HEK293 (cell line): ENCODE data around the gene BTD.

Experiments used
- CTCF ChIA-PET: fragments of 350-600 bp; formaldehyde crosslinking; extraction: SDS; loops from one replicate; lab custom pipeline; 2021; ENCODE audit warnings: antibody characterized with exemption; lab: Yijun Ruan, JAX
- POLR2A ChIA-PET: fragments of 300-600 bp; formaldehyde crosslinking; extraction: SDS; loops from one replicate; lab custom pipeline; 2020; ENCODE audit warnings: antibody characterized with exemption, inconsistent platforms; lab: Yijun Ruan, JAX
- H3K27ac ChIP-seq: fragments of 200-500 bp; sonication (Bioruptor generic); 2 replicates; pipeline ENCODE4 v1.5.1; 2014; ENCODE audit warnings: low read depth, low read length, control low read depth, inconsistent platforms; ENCODE audit errors: extremely low read depth
- H3K36me3 ChIP-seq, 2 experiments: fragments of 200-500 bp in 1 of 2; sonication (Bioruptor generic) in 1 of 2; 1 replicate in 1 of 2; 2 replicates in 1 of 2; pipeline ENCODE4 v1.5.1; 2014 to 2017; ENCODE audit warnings: inconsistent platforms in 2 of 2, low read length in 2 of 2; ENCODE audit not compliant: control insufficient read depth in 2 of 2, insufficient read depth in 1 of 2
- H3K4me1 ChIP-seq: fragments of 200-500 bp; sonication (Bioruptor generic); 2 replicates; pipeline ENCODE4 v1.5.1; 2014; ENCODE audit warnings: mild to moderate bottlenecking, low read length, inconsistent platforms; ENCODE audit not compliant: control insufficient read depth, insufficient read depth
- H3K4me3 ChIP-seq: 2 replicates; pipeline ENCODE4 v1.5.1; 2011; ENCODE audit warnings: low read depth, mild to moderate bottlenecking, control low read depth, low read length, moderate library complexity
- H3K9me3 ChIP-seq: fragments of 200-500 bp; sonication (Bioruptor generic); 2 replicates; pipeline ENCODE4 v1.5.1; 2014; ENCODE audit warnings: low read depth, low read length, inconsistent platforms; ENCODE audit not compliant: control insufficient read depth, insufficient read depth
- KLF8 ChIP-seq: fragments of 450-650 bp; formaldehyde crosslinking; IDR thresholded peaks from 2 replicates; pipeline ENCODE4 v1.5.1; 2016; ENCODE audit warnings: missing biosample characterization, missing genetic modification characterization
- PATZ1 ChIP-seq: fragments of 450-650 bp; formaldehyde crosslinking; IDR thresholded peaks from 2 replicates; pipeline ENCODE4 v1.5.1; 2016; ENCODE audit warnings: missing biosample characterization, missing genetic modification characterization
- REPIN1 ChIP-seq: fragments of 450-650 bp; formaldehyde crosslinking; IDR thresholded peaks from 2 replicates; pipeline ENCODE4 v1.5.1; 2017; ENCODE audit warnings: missing biosample characterization, missing genetic modification characterization, low read depth
- SCRT1 ChIP-seq: fragments of 450-650 bp; formaldehyde crosslinking; IDR thresholded peaks from 2 replicates; pipeline ENCODE4 v1.5.1; 2016; ENCODE audit warnings: missing biosample characterization, missing genetic modification characterization, borderline replicate concordance
- SP2 ChIP-seq: fragments of 450-650 bp; formaldehyde crosslinking; IDR thresholded peaks from 2 replicates; pipeline ENCODE4 v1.5.1; 2016; ENCODE audit warnings: missing biosample characterization, missing genetic modification characterization
- SP7 ChIP-seq: fragments of 450-650 bp; formaldehyde crosslinking; IDR thresholded peaks from 2 replicates; pipeline ENCODE4 v1.5.1; 2016; ENCODE audit warnings: missing biosample characterization, missing genetic modification characterization
- TSHZ1 ChIP-seq: fragments of 450-650 bp; formaldehyde crosslinking; IDR thresholded peaks from 2 replicates; pipeline ENCODE4 v1.5.1; 2016; ENCODE audit warnings: missing biosample characterization, missing genetic modification characterization, borderline replicate concordance
- ZBTB20 ChIP-seq: fragments of 450-650 bp; formaldehyde crosslinking; IDR thresholded peaks from 2 replicates; pipeline ENCODE4 v1.5.1; 2016; ENCODE audit warnings: missing biosample characterization, missing genetic modification characterization
- ZBTB21 ChIP-seq: fragments of 450-650 bp; formaldehyde crosslinking; IDR thresholded peaks from 2 replicates; pipeline ENCODE4 v1.5.1; 2017; ENCODE audit warnings: missing biosample characterization, missing genetic modification characterization
- ZBTB6 ChIP-seq: fragments of 450-650 bp; formaldehyde crosslinking; IDR thresholded peaks from 2 replicates; pipeline ENCODE4 v1.5.1; 2017; ENCODE audit warnings: missing biosample characterization, missing genetic modification characterization
- ZBTB7A ChIP-seq: fragments of 450-650 bp; formaldehyde crosslinking; IDR thresholded peaks from 2 replicates; pipeline ENCODE4 v1.5.1; 2016; ENCODE audit warnings: low read depth, missing biosample characterization, missing genetic modification characterization
- ZBTB8A ChIP-seq: fragments of 450-650 bp; formaldehyde crosslinking; IDR thresholded peaks from 2 replicates; pipeline ENCODE4 v1.5.1; 2016; ENCODE audit warnings: missing biosample characterization, missing genetic modification characterization
- ZEB2 ChIP-seq: fragments of 450-650 bp; formaldehyde crosslinking; IDR thresholded peaks from 2 replicates; pipeline ENCODE4 v1.5.1; 2016; ENCODE audit warnings: missing biosample characterization, missing genetic modification characterization
- ZFP3 ChIP-seq: fragments of 450-650 bp; formaldehyde crosslinking; IDR thresholded peaks from 2 replicates; pipeline ENCODE4 v1.5.1; 2016; ENCODE audit warnings: low read depth, missing biosample characterization, missing genetic modification characterization
- ZFP37 ChIP-seq: fragments of 450-650 bp; formaldehyde crosslinking; IDR thresholded peaks from 2 replicates; pipeline ENCODE4 v1.5.1; 2016; ENCODE audit warnings: missing biosample characterization, missing genetic modification characterization
- ZNF140 ChIP-seq: fragments of 450-650 bp; formaldehyde crosslinking; IDR thresholded peaks from 2 replicates; pipeline ENCODE4 v1.5.1; 2016; ENCODE audit warnings: missing biosample characterization, missing genetic modification characterization
- ZNF2 ChIP-seq: fragments of 450-650 bp; formaldehyde crosslinking; IDR thresholded peaks from 2 replicates; pipeline ENCODE4 v1.5.1; 2016; ENCODE audit warnings: missing biosample characterization, missing genetic modification characterization
- ZNF24 ChIP-seq: fragments of 450-650 bp; formaldehyde crosslinking; IDR thresholded peaks from 2 replicates; pipeline ENCODE4 v1.5.1; 2016; ENCODE audit warnings: missing biosample characterization, missing genetic modification characterization
- ZNF274 ChIP-seq, 2 experiments: fragments of 200-500 bp in 1 of 2; fragments of 450-650 bp in 1 of 2; sonication (Bioruptor generic) in 1 of 2; formaldehyde crosslinking in 1 of 2; IDR thresholded peaks; 2 replicates each; pipeline versions ENCODE4 v1.5.1 to v1.6.1; 2014 to 2016; ENCODE audit warnings: borderline replicate concordance in 1 of 2, inconsistent platforms in 1 of 2, low read length in 1 of 2, missing biosample characterization in 1 of 2, missing genetic modification characterization in 1 of 2
- ZNF335 ChIP-seq: fragments of 450-650 bp; formaldehyde crosslinking; conservative IDR thresholded peaks from 2 replicates; pipeline ENCODE4 v1.5.1; 2016; ENCODE audit warnings: missing biosample characterization, missing genetic modification characterization
- ZNF366 ChIP-seq: fragments of 450-650 bp; formaldehyde crosslinking; conservative IDR thresholded peaks from 2 replicates; pipeline ENCODE4 v1.5.1; 2016; ENCODE audit warnings: missing biosample characterization, missing genetic modification characterization
- ZNF473 ChIP-seq: fragments of 450-650 bp; formaldehyde crosslinking; IDR thresholded peaks from 2 replicates; pipeline ENCODE4 v1.5.1; 2017; ENCODE audit warnings: missing biosample characterization, missing genetic modification characterization
- ZNF501 ChIP-seq: fragments of 450-650 bp; formaldehyde crosslinking; IDR thresholded peaks from 2 replicates; pipeline ENCODE4 v1.5.1; 2016; ENCODE audit warnings: missing biosample characterization, missing genetic modification characterization
- ZNF561 ChIP-seq: fragments of 450-650 bp; IDR thresholded peaks from 2 replicates; pipeline ENCODE4 v1.5.1; 2018; ENCODE audit warnings: missing biosample characterization, missing genetic modification characterization, borderline replicate concordance
- ZNF600 ChIP-seq: fragments of 450-650 bp; formaldehyde crosslinking; IDR thresholded peaks from 2 replicates; pipeline ENCODE4 v1.5.1; 2016; ENCODE audit warnings: missing biosample characterization, missing genetic modification characterization
- ZNF768 ChIP-seq: fragments of 450-650 bp; formaldehyde crosslinking; IDR thresholded peaks from 2 replicates; pipeline ENCODE4 v1.5.1; 2018; ENCODE audit warnings: missing biosample characterization, mild to moderate bottlenecking, missing genetic modification characterization
- ZNF776 ChIP-seq: fragments of 450-650 bp; formaldehyde crosslinking; IDR thresholded peaks from 2 replicates; pipeline ENCODE4 v1.5.0; 2017; ENCODE audit warnings: missing biosample characterization, missing genetic modification characterization, borderline replicate concordance
- ZSCAN18 ChIP-seq: fragments of 450-650 bp; formaldehyde crosslinking; IDR thresholded peaks from 2 replicates; pipeline ENCODE4 v1.5.1; 2016; ENCODE audit warnings: missing biosample characterization, missing genetic modification characterization
- ZSCAN30 ChIP-seq: fragments of 450-650 bp; IDR thresholded peaks from 2 replicates; pipeline ENCODE4 v1.5.1; 2018; ENCODE audit warnings: missing biosample characterization, mild to moderate bottlenecking, missing genetic modification characterization, moderate library complexity
- ZXDB ChIP-seq: fragments of 450-650 bp; formaldehyde crosslinking; IDR thresholded peaks from 2 replicates; pipeline ENCODE4 v1.5.1; 2016; ENCODE audit warnings: missing biosample characterization, missing genetic modification characterization

Gene BTD

GRCh38 chr3:15601046-15601398, 523 bp upstream of the BTD start (continued):
- TF ChIP-seq ZNF776 (tag by site-specific recombination), result no peak
- TF ChIP-seq ZBTB21 (tag by site-specific recombination), result no peak
- TF ChIP-seq REPIN1 (tag by site-specific recombination), result no peak
- no peak for TF ChIP-seq ZBTB6 (tag by site-specific recombination)
- no peak for TF ChIP-seq KLF8
- TF ChIP-seq ZNF140 (tag by site-specific recombination), result no peak
- TF ChIP-seq ZNF2, result 0 out of 2 replicates have a peak, but pooled peaks have one; percentile 60
- TF ChIP-seq ZNF501 (tag by site-specific recombination), result peak; percentile 52; the same call in 1 of the 2 replicates
- no peak for TF ChIP-seq ZSCAN18 (tag by site-specific recombination)
- TF ChIP-seq ZBTB7A (tag by site-specific recombination), result no peak
- TF ChIP-seq ZFP37 (tag by site-specific recombination), result no peak
- peak; percentile 33; the same call in 1 of the 2 replicates for TF ChIP-seq ZBTB20 (tag by site-specific recombination)
- no peak for TF ChIP-seq SP2 (tag by site-specific recombination)
- peak; percentile 24; the same call in 1 of the 2 replicates for TF ChIP-seq SP7 (tag by site-specific recombination)
- TF ChIP-seq ZEB2 (tag by site-specific recombination), result no peak
- no peak for TF ChIP-seq ZFP3 (tag by site-specific recombination)

- ChIA-PET POLR2A (interaction anchor here (0.6 to 1.6 kb wide), 7 partner anchors 9 to 537 kb away, joined by 3 to 17 read pairs (median 4); partner anchors contain the start of genes ANKRD28 and MRPS25), CTCF (interaction anchor here (0.6 kb wide), 1 partner anchor 270 kb away, joined by 3 read pairs; the partner anchor contains the start of gene SH3BP5)
- Histone ChIP-seq H3K36me3 (peaks cover 0 to 30% of the 10 kb centered on the region in 2 experiments; a peak in 2 of 3 replicates), H3K9me3 (no peaks in the 10 kb centered on the region), H3K27ac (peak overlapping the region; percentile 53), H3K4me3 (peak overlapping the region; percentile 55), H3K4me1 (no peaks in the 10 kb centered on the region)
- TF ChIP-seq ZBTB20 (tag by site-specific recombination) (0 out of 2 replicates have a peak, but pooled peaks have one; percentile 34), ZNF768 (tag by site-specific recombination) (0 out of 2 replicates have a peak, but pooled peaks have one; percentile 33), SCRT1 (no peak), PATZ1 (tag by site-specific recombination) (no peak), ZNF561 (tag by site-specific recombination) (peak; percentile 73), ZNF473 (tag by site-specific recombination) (no peak), ZBTB8A (peak; percentile 10; the same call in 1 of the 2 replicates), ZNF600 (tag by site-specific recombination) (peak; percentile 98), ZXDB (tag by site-specific recombination) (0 out of 2 replicates have a peak, but pooled peaks have one; percentile 58), ZNF274 (IDR thresholded peaks at IDR 0.05; ENCODE audit: low read length) (no peak), ZNF274 (tag by site-specific recombination; IDR thresholded peaks at IDR 0.05; ENCODE audit: borderline replicate concordance) (no peak), ZNF335 (tag by site-specific recombination) (peak; percentile 15), ZNF366 (tag by site-specific recombination) (no peak), ZSCAN30 (tag by site-specific recombination) (peak; percentile 56; the same call in 1 of the 2 replicates), TSHZ1 (tag by site-specific recombination) (no peak), ZNF24 (peak; percentile 60; the same call in 1 of the 2 replicates)
Observed at GRCh38 chr3:15602146-15602536, 596 bp downstream of the BTD start.
